HG03097 (cell line): ENCODE measurements around the gene NFIB.

Experiments used
- ATAC-seq: cut with Tn5 transposase; IDR thresholded peaks from one replicate; pipeline ENCODE4 v1.9.1; 2021; ENCODE audit not compliant: unreplicated experiment, low FRiP score

Gene NFIB

DNA sequence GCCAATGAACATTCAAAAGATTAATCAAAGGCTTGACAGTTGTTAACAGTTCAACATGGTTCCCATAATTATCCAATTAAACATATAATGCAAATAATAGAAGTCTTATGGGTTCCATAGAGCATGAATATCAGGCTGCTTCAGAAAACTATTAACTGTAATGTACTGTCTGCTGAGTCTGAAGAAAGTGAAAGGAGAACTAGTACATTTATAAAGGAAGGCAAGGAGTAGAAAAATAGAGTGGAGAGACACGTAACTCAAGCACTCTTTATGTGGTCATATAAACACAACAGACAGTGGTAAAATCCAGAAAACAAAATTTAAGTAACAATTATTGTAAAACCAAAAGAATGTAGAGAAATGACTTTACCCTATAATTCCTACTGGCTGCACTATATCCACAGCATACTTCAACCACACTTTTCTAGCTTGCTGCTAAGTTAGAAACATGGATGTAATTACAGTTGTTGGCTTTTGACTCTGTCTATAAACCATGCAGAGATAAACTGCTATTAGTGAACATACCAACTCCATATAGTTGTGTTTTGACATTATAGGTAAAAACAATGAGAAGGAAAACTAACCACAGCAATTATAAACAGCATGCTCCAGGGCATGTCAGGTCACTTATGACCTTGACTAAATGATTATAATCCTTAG lies 32.7 kb downstream of the NFIB start:
- no peak for ATAC-seq

DNA sequence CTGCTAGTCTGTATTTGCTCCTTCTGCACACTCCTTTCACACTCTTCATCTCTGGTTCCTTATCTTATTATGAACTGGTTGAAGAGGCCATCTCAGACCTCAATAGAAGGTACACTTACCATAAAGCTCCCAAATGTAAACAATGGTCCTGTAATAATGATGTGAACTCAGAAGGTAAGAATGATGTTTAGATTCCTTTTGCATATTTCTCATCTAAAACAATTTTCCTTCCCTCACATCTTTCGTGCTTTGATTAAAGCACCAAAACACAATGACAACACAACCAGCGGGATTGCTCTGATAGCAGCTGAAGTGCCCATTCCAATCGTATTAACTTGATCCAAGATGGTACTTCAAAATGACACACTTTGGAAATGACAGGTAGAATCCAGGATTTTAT lies 34.3 kb downstream of the NFIB start:
- no peak for ATAC-seq

DNA sequence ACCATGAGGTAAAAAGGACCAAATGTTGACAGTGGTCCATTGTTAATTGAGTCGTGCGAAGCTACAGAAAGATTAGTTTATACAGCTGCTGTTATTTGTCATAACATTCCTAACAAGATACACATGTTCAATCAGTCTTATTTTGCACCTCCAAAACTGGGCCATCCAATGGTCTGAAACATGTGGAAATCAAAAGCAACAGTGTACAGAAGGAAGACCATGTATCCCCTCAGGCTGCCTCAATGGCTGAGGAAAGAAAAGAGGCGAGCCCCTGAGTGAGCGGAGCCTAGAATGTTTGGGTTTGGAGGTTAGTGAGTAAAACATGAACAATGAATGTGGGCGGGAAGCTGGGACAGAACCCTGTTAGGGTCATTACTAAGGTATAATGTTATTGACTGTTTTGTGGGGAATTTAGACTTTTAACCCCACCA lies 35.6 kb downstream of the NFIB start:
- ATAC-seq = no peak

DNA sequence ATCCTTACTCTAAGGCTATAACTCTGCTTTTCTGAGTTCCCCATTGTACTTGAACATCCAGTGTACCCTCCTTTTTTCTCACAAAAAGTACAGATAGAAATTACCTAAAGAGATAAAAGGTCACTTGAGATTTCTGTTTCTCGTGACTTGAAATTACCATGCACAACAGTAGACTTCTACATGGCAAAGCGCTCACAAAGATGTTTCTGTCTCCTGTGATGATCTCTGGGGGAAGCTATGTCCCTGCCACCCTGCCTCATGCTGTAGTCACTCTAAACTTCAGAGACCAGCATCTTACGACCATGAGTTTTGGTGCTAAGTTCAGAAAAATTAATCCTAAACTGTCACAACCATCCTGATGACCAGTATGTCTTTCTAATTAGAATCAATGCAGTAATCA lies 36.2 kb downstream of the NFIB start:
- no peak for ATAC-seq

DNA sequence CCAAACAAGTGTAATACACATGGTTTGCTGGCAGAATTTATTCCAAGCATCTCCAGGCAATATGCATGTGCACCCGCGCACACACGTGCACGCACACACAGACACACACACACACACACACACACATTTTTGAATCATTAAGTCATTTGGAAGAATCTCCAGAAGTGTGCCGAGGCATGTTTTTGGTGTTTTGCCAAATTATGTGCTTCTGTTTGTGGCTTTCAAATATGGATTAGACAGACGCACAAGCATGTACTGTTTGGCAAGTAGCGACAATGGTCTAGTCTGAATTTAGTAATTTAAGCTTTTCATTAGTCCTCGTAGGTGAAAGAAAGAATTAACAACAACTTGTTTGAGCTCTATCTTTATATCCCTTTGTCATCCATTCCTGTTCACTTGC lies 36.7 kb downstream of the NFIB start:
- ATAC-seq = no peak

DNA sequence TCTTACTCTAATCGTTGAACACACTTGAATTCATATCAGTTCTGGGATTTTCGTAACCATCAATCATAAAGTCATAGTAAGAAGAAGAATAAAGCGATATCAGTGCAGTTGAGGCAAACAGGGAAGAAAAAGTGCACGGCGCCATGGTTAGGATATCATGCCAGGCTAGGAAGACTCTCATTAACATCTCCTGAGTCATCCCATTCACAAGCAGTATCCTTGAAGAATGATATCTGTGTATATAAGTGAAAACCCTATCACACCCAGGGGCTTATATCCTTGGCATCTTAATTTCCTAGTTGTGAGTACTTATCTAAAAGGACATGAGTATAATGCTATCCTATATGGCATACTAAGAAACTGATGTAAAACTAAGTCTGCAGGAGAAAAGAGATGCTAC lies 38.6 kb downstream of the NFIB start:
- ATAC-seq = no peak

DNA sequence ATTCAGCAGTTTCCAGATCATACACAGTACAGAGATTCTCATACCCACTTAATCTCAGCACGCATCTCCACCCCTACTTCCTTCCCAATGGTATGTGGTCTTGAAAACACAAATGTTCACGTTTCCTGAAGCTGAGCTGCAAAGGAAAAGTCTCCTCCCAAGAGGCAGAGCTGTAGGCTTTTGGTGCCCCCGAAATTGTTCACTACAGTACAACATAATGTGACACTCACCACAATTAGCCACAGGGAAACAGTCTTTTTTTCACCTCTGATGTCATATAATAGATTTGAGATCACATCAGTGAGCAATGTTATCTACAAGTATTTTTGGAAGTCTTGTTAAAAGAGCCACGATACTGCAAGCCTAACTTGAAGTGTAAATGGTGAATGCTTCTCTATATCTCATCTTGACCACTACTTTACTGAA lies 40.2 kb downstream of the NFIB start:
- ATAC-seq = no peak

DNA sequence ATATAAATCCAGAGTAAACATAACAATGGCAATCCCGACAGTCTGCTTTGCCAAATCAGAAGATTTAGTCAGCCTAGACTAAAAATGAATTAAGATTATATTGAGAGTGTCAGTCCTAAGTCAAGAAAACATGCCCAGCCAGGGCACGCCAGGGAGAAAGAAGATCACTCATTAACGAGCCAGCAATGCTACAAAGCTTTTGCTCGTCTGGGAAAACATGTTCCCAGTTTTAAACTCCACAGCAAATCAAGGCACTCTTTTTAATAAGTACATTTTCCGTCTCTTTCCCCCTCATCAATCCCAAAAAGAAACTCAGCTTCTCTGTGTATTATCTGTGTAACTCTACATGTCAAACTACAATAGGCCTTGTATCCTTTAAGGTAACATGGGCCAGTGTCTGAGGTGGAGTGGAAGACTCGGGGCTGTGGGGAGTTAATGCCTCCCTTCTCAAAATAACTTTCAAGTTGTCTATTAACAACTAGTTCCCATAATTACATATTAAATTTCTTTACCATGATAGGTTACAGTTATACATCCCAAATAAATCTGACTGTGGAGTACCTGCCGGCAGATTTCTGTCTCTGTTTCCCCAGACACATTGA lies 40.9 kb downstream of the NFIB start:
- ATAC-seq = no peak

DNA sequence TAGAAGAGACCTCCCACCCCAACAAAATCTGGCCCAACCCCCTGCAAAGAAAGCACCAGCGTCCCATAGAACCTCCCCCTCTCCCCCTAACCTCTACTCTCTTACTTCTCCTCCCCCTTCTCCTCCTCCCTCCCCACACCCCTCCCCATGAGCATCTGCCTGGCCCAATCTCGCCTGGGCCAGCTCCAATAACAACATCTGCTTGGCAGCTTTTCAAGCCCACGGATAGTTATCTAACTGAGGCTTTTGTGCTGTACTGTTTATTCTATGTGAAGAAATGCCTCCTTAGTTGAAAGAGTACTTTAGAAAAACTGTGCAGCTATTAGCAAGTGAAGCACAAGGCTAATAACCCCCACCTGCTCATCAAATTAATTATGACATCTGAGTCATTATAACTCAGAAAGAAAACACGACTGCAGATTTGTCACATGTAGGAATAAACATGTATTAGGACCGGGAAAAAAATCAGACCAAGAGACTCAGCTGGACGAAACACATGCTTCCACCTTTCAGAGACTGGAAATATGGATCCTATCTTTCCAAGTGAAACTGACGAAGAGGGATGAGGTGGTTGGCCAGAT lies 42.8 kb downstream of the NFIB start:
- no peak for ATAC-seq

DNA sequence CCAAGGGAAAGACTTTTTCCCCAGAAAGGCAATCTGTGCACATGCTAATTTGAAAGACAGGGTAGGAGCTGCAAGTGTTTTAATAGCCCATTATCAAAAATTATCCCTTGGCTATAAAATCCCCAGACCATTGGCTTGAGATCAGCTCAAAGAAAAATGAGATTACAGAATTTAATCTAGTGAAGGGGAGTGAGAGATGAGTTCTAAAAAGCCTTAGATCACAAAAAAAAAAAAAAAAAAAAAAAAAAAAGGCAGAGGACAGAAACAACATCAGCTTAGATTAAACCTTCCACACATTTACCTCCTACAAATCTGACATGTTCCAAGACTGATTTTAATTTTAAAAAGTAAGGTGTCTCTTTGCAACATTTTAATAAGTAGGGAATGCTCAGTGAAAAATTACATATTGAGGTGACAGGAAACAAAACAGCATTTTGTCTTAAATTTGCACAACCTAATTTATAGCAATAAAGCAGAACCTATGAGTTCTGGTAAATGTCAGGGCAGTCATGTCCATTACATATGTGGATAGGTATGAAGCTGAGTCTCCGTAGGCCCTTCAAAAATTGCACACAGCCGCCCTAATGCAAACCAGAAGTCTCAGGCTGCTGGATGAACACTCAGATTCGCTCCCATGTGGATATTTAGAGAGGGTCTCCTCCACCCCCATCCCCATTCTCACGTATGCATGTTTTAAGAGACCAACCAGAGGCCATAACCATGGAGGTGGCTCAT lies 43.4 kb downstream of the NFIB start:
- no peak for ATAC-seq

DNA sequence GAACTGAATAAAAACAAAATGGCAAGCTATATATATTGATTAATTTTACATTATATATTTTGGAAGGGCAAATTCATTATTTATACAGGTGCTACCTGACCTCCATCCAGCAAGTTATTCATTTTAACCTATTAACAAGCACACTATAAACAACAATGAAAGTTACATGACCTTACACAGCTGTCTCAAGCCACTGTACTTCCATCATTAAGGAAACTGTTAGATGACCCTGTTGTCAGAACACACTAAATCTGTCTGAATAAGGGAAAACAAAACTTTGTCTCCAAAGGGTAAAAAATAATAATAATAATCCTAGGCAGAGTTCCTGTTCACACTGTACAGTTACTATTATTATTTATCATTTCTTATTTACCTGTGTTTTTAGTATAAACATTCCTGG lies 44.0 kb downstream of the NFIB start:
- no peak for ATAC-seq

DNA sequence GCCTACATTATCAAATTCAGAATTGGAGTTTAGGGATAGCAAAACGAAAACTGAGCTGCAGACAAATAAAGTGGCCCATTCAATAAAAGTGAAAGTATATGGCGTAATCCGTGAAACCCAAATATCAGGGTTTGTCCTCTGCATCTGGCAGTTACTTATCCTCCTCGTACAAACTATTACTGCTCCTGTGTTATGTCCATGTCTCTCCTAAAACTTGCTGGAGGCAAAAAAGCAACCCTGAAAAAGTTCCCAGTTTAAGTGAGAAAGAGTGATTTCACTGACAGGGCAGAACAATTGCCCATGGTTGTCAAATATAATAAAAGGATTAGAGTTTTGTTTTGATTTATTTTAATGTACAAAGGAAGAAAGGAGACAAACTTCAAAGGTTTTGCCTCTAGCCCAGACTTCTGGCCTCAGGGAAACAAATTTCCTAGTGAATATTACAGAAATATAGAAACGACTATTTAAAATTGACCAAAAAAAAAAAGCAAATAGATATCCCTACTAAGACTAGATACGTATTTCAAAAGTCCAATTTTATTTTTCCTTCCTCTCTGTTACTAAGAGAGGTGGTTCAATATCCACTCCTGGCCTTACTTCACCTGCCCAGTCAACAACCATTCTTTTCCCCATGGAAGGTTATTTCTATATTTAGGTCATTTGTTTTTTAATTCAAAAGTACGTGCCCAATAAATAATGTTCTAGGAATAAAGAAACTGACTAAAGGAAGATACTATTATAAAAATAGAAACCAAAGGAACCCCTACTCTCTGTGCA lies 50.0 kb downstream of the NFIB start:
- ATAC-seq = no peak

DNA sequence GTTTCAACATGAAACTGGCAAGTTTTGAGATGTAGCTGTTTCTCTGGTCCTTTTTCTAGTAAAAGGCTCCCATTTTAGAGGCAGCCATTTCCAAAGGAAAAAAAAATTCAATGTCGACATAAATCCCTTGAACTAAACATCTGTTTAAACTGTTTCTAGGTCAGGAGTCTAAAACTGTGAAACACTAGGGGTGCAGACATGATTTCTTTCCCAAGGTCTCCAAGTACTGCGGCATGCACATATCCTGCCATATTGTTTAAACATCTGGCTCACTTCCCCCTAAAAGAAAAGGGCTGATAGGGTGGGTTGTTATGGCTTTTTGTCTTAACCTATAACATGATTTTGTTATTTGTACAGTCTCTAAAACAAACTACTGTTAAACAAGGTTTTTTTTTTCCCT lies 51.1 kb downstream of the NFIB start:
- ATAC-seq = no peak

DNA sequence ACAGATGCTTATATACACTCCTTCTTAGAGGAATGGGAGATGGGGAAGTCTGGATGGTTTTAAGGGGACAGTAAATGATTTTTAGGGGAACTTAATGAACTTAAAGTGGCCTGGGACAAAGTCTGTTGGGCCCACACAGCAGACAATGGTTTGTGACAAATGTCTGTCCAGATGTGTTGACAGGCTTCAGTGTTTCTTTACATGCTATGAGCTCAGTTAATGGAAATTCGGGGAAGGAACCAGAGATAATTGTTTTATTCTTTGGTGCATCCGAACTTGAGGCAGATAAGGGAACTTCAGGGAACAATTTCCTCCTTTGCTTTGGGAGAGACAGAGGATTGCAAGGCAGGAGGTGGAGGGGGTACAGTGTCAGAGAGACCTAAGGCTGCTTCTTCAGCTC lies 52.3 kb downstream of the NFIB start:
- no peak for ATAC-seq

DNA sequence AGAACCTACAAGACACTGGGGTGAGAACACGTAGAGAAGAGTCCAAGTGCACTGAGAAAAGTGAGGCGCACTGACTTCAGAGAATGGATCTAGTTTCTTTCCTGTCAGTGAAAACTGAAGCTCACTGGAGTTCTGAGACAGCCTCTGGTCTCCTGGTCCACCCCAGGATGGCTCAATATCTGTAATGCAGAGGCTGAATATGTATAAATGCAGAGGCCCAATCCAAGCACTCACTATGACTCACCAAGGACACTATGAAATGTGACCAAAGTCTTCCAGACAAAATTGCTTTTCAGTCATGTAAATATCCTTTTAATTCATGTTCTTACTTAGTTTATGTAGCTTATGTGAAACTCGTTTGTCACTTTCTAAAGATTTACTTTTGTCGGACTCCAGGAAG lies 53.8 kb downstream of the NFIB start:
- ATAC-seq = no peak

DNA sequence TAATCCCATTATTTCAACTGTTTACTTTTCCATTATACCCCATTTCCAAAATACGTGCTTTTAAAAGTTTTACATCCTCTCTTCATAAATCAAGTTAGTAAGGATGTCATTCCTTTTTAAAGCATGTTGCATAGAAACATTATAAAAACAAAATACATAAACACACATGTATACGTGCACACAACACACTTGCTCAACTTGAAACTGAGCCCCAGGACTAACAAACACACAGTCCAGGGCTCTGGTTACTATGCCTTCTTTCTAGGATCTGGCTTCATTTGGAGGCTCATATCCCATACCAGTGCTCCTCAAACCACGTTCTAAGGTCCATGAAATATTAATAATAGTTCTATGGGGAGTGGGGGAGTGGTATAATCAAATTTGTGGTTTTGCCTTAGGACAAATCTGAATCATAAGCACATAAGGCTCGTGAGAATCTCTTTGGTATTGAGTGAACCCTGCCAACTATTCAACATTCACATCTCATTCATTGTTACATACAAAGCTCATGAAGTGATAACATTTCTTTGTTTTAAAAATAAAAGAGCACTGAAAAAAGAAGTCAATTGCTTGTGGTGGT lies 55.2 kb downstream of the NFIB start:
- no peak for ATAC-seq

DNA sequence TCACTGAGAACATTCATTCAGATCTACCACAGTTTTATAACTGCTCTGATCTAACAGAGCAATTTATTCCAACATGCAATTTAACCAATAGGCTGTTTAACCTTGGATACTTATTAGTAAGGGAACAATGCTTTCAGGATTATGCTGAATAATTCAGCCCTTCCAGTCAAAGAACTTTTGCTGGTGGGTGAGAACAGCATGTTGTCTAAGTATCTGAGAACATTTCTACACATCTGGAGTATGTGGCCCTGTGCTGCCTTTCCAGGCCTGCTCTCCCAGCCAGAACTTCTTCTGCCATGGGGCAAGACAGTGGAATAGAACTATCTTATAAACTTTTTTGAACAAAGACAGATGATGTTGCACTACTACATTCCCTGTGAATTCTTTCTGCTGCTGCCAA lies 55.8 kb downstream of the NFIB start:
- no peak for ATAC-seq

DNA sequence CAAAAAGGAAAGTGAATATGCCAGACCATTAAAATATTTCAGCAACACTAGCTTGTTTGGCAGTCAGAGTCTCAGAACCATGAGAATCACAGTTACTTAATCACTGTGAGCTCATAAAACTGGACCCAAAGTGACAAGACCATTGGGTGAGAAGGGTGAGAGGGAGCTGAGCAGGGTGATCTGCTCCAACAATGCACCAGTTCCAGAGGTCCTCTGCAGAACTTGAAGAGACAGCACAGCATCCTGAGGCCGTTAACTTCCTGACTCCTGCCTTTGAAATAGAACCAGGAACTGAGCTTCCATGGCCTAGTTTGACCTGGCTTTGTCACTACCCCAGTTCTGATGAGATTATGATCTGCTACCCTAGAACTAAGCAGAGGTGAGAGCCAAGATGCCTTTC lies 57.4 kb downstream of the NFIB start:
- ATAC-seq = no peak

DNA sequence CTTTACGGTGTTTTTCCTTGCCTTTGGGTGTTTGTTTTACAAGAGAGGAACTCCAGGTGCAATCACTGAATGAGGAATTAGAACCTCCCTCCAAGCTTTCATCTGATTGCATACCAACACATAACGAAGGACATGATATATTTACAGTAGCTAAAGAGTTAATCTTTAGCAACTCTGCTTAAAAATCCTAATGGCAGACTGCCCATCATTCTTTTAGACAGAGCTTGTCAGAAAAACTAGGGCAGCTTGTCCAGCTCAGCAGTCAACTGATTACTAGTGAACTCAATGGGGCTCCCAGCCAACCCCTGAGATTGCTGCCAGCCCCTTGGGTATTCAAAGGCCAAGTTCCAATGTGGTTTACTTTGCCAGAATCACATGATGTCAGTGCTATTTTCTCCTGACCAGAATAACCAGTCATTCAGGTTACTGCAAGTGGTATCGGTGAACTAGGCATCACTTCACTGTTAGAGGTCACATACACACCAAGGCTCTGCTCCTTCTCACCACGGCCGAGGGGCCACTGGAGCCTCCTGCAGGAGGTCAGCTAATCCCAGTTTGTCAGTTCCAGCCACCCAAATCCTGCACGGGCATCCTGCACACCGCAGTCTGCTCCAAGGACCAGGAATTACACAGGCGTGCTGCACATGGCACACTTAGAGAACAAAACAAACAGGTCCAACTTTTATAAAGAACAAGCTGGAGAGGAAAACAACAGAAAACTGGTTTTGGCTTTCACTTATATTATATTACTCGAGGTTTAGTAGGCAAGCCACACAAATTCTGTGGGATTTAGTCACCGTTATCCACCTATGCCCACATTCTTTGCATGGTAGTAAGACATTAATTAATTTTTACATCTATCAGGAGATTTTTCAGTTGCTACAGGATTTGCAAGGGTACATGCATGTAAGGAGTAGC lies 62.5 kb downstream of the NFIB start:
- no peak for ATAC-seq

DNA sequence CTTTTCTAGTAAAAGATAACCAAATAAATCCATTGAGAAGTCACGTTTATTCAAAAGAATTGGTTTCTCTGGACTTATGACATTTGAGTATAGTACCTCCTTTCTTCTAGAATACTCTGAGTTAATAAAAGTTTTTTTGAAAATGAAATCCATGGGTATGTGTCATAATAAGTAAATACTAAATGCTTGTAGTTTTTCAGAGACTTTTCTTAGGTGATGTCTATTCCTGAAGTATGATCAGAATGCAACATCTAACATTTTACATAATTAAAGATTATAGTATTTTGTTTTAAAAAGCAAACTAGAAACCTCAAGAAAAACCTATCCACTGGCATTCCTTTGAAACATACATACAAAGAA lies 63.2 kb downstream of the NFIB start:
- no peak for ATAC-seq
